HEK293 (cell line): Measurements from ENCODE around the gene NPVF.

Experiments used
- SP7 ChIP-seq: fragments of 450-650 bp; formaldehyde crosslinking; IDR thresholded peaks from 2 replicates; pipeline ENCODE4 v1.5.1; 2016; ENCODE audit warnings: missing biosample characterization, missing genetic modification characterization
- ZFP69B ChIP-seq: fragments of 450-650 bp; formaldehyde crosslinking; IDR thresholded peaks from 2 replicates; pipeline ENCODE4 v1.5.1; 2016; ENCODE audit warnings: missing biosample characterization, missing genetic modification characterization
- ZNF24 ChIP-seq: fragments of 450-650 bp; formaldehyde crosslinking; IDR thresholded peaks from 2 replicates; pipeline ENCODE4 v1.5.1; 2016; ENCODE audit warnings: missing biosample characterization, missing genetic modification characterization
- ZNF510 ChIP-seq: fragments of 450-650 bp; formaldehyde crosslinking; IDR thresholded peaks from 2 replicates; pipeline ENCODE4 v1.5.1; 2018; ENCODE audit warnings: mild to moderate bottlenecking, missing genetic modification characterization, missing biosample characterization; ENCODE audit not compliant: insufficient replicate concordance
- TF ChIP-seq, protein P1 (sequence below): fragments of 450-650 bp; formaldehyde crosslinking; IDR thresholded peaks from 2 replicates; pipeline ENCODE4 v1.5.1; 2016; ENCODE audit warnings: missing biosample characterization, missing genetic modification characterization

DNA sequence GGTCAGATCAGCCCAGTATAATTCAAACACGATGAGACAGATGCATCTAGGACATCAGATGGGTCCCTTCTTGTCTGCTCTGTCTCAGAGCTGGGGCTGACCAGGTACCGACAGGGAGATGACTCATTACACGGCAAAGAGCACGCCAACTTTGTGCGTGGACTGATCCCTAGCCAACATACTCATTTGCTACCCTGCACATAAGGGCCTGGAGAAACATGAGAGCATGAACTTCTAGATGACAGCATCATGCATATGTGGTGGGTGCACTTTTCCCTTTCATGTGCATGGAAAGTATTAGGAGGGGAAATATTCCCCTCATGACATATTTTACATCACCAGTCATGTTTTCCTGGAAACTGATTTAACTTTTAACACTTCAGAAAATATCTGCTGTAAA, 35.1 kb upstream of the NPVF start:
- TF ChIP-seq ZNF510 (tag by site-specific recombination) (no peak), ZNF24 (tag by site-specific recombination) (no peak), ZFP69B (no peak), SP7 (tag by site-specific recombination) (no peak)
- TF ChIP-seq, protein P1, sequence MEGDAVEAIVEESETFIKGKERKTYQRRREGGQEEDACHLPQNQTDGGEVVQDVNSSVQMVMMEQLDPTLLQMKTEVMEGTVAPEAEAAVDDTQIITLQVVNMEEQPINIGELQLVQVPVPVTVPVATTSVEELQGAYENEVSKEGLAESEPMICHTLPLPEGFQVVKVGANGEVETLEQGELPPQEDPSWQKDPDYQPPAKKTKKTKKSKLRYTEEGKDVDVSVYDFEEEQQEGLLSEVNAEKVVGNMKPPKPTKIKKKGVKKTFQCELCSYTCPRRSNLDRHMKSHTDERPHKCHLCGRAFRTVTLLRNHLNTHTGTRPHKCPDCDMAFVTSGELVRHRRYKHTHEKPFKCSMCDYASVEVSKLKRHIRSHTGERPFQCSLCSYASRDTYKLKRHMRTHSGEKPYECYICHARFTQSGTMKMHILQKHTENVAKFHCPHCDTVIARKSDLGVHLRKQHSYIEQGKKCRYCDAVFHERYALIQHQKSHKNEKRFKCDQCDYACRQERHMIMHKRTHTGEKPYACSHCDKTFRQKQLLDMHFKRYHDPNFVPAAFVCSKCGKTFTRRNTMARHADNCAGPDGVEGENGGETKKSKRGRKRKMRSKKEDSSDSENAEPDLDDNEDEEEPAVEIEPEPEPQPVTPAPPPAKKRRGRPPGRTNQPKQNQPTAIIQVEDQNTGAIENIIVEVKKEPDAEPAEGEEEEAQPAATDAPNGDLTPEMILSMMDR (tag by site-specific recombination), result no peak
